PFSK-1 (cell line): ENCODE results near the gene GET3.

ENCODE experiments used
- FOXP2 ChIP-seq: optimal IDR thresholded peaks from 2 replicates; pipeline ENCODE3; 2011; ENCODE audit warnings: borderline replicate concordance, control low read depth, inconsistent platforms; ENCODE audit not compliant: insufficient read depth; ENCODE audit errors: extremely low read length, extremely low read depth
- POLR2AphosphoS5 ChIP-seq: IDR thresholded peaks from 2 replicates; pipeline ENCODE4 v1.6.1; 2012; ENCODE audit warnings: low read depth, mild to moderate bottlenecking, control low read depth, low read length, moderate library complexity
- SIN3A ChIP-seq: IDR thresholded peaks from 2 replicates; pipeline ENCODE4 v1.6.1; 2012; ENCODE audit warnings: mild to moderate bottlenecking, low read length, moderate library complexity, borderline replicate concordance; ENCODE audit not compliant: insufficient read depth
- TAF1 ChIP-seq: IDR thresholded peaks from 2 replicates; pipeline ENCODE4 v1.6.1; 2012; ENCODE audit warnings: low read length, control low read depth, borderline replicate concordance; ENCODE audit not compliant: insufficient read depth
- TF ChIP-seq, protein P1 (sequence below), 2 experiments: IDR thresholded peaks; 2 replicates each; pipeline versions ENCODE4 v1.6.1 to v1.8.0; 2011 to 2012; ENCODE audit warnings: low read depth in 2 of 2, low read length in 2 of 2, control low read depth in 1 of 2, inconsistent platforms in 1 of 2, mild to moderate bottlenecking in 1 of 2, moderate library complexity in 1 of 2; ENCODE audit not compliant: insufficient read depth in 1 of 2

The GET3 gene

DNA sequence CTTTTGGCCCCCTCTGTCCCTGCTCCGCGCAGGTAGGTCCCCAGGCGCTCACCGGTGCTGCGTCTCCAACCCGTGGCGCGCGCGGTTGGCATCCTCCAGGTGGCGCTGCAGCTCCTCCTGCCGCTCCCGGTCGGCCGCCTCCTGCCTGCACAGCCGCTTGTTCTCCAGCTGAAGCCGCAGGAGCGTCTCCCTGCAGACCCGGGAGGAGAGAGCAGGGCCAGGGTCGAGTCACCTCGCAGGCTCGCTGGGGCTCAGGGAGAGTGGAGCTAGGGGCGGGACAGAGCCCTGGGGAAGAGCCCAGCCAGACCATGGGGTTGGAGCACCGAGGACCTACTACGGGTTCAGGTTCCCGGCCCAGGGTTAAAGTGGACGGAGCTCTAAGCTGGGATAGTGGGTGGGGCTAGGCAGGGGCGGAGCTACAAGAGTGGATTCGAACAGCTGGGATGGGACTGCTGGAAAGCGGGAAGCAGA is 28.8 kb downstream of the GET3 start:
- TF ChIP-seq FOXP2 (peak; percentile 91), POLR2AphosphoS5 (peak; percentile 57), TAF1 (no peak), SIN3A (no peak)
- TF ChIP-seq, protein P1, sequence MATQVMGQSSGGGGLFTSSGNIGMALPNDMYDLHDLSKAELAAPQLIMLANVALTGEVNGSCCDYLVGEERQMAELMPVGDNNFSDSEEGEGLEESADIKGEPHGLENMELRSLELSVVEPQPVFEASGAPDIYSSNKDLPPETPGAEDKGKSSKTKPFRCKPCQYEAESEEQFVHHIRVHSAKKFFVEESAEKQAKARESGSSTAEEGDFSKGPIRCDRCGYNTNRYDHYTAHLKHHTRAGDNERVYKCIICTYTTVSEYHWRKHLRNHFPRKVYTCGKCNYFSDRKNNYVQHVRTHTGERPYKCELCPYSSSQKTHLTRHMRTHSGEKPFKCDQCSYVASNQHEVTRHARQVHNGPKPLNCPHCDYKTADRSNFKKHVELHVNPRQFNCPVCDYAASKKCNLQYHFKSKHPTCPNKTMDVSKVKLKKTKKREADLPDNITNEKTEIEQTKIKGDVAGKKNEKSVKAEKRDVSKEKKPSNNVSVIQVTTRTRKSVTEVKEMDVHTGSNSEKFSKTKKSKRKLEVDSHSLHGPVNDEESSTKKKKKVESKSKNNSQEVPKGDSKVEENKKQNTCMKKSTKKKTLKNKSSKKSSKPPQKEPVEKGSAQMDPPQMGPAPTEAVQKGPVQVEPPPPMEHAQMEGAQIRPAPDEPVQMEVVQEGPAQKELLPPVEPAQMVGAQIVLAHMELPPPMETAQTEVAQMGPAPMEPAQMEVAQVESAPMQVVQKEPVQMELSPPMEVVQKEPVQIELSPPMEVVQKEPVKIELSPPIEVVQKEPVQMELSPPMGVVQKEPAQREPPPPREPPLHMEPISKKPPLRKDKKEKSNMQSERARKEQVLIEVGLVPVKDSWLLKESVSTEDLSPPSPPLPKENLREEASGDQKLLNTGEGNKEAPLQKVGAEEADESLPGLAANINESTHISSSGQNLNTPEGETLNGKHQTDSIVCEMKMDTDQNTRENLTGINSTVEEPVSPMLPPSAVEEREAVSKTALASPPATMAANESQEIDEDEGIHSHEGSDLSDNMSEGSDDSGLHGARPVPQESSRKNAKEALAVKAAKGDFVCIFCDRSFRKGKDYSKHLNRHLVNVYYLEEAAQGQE (IDR thresholded peaks at IDR 0.05; ENCODE audit: insufficient read depth in 1 of 2, low read depth in 2 of 2, low read length in 2 of 2) = no peak

DNA sequence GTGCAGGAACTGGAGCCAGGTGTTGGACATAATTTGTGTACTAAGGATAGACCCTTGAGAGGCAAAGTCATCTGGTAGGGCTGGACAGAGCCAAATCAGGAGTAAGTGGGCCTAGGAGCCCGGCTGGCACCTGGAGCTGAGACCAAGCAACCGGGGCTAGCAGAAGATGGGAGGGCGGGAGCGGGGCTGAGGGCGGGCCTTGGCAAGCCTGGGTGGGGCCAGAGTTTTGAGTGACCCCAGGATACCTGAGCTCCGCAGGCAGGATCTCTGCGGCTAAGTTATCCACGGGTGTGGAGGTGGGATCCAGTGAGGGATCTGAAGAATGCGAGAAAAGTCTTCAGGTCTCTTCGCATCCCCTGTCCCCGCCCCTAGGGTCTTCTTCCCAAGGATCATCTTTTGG is 29.9 kb downstream of the GET3 start:
- TF ChIP-seq, protein P1 (IDR thresholded peaks at IDR 0.05; ENCODE audit: insufficient read depth in 1 of 2, low read depth in 2 of 2, low read length in 2 of 2) = no peak
- no peak for TF ChIP-seq POLR2AphosphoS5
- no peak for TF ChIP-seq FOXP2
- TF ChIP-seq SIN3A = no peak
- no peak for TF ChIP-seq TAF1

DNA sequence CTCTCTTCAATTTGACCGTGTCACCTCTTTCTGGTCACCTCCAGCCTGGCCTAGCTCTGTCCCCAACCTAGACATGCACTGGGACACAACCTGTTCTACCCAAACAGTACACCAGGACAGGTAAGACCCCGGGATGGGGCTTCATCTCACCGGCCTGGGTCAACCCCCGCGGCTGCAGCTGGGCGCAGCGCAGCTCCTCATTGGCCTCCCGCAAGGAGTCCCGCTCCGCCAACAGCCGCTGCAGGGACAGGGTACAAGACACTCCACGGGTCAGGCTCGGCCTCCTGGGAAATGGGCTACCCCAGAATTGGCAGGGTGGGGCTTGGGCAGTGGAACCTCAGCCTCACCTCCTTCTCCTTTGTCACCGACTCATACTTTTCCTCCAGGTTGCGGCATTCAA is 30.4 kb downstream of the GET3 start:
- no peak for TF ChIP-seq POLR2AphosphoS5
- no peak for TF ChIP-seq TAF1
- TF ChIP-seq FOXP2 = no peak
- TF ChIP-seq, protein P1 (IDR thresholded peaks at IDR 0.05; ENCODE audit: insufficient read depth in 1 of 2, low read depth in 2 of 2, low read length in 2 of 2) = no peak
- TF ChIP-seq SIN3A = no peak

DNA sequence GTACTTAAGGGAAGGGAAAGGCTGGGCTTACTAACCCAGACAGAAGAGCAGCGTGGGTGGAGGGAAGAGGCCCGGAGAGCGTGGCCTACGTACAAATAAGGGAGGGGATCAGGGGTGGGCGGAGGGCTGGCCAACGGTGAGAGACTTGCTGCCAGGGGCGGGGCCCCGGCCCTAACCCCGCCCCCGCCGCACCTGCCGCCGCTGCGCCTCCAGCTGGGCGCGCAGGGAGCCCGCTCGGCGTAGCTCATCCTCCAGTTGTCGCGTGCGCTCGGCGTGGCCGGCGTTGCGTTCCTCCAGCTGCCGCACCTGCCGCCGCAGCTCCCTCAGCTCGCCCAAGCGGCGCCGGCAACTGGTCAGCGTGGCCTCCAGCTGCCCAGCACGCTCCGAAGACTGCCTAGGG is 32.4 kb downstream of the GET3 start:
- TF ChIP-seq, protein P1 (IDR thresholded peaks at IDR 0.05; ENCODE audit: insufficient read depth in 1 of 2, low read depth in 2 of 2, low read length in 2 of 2) = no peak
- TF ChIP-seq TAF1 = no peak
- no peak for TF ChIP-seq POLR2AphosphoS5
- TF ChIP-seq SIN3A = no peak
- no peak for TF ChIP-seq FOXP2

DNA sequence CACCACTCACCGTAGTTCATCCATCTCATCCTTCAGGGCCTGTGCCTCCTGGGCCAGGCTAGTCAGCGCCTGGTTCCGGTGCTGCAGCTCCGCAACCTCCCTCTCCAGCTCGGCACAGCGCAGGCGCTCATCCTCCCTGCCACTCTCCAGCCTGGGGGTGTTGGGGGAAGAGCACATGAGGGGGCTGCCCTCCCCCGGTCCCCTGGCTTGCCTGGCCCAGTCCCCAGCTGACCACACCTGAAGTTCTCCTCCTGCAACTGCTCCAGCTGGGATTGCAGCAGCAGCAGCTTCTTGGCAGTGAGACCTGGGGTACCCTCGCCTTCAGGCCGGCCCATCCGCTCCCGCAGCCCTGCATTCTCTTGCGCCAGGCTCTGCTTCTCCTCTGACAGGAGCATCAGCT is 33.6 kb downstream of the GET3 start:
- TF ChIP-seq, protein P1 (IDR thresholded peaks at IDR 0.05; ENCODE audit: insufficient read depth in 1 of 2, low read depth in 2 of 2, low read length in 2 of 2) = no peak
- TF ChIP-seq SIN3A (no peak), TAF1 (no peak), POLR2AphosphoS5 (no peak), FOXP2 (no peak)
